ENCODE data around the gene DGKI. TPM values are rescaled to one million over a fixed set of nuclear protein-coding genes. Genes with fewer than 3 reads are reported as not detected.

DGKI gene
- total and polyA plus RNA-seq, 2 donors = 0.14 to 0.33 TPM

- no peak for DNase-seq (ENCODE audit: low read depth in 6 of 9, low spot score in 9 of 9)
- H3K27me3 ChIP-seq (ENCODE audit: control insufficient read depth in 2 of 2, insufficient read depth in 1 of 2, low read length in 1 of 2) = no peaks in the 10 kb centered on the region
- H3K36me3 ChIP-seq (ENCODE audit: control insufficient read depth in 2 of 2, insufficient read depth in 2 of 2, low read length in 1 of 2) = no peaks in the 10 kb centered on the region
- H3K4me1 ChIP-seq (ENCODE audit: control insufficient read depth in 2 of 2, insufficient read depth in 2 of 2, low read length in 2 of 2) = no peaks in the 10 kb centered on the region
- WGBS = 94% methylated on average over 6 of the region's 6 CpGs
- H3K4me3 ChIP-seq (ENCODE audit: low read length in 2 of 2) = no peak overlapping the region
- H3K27ac ChIP-seq (ENCODE audit: low read depth in 1 of 2, low read length in 1 of 2) = no peak overlapping the region
- no peaks in the 10 kb centered on the region for H3K9me3 ChIP-seq (ENCODE audit: control insufficient read depth in 2 of 2, insufficient read depth in 1 of 2, low read length in 1 of 2)
These were observed 95.3 kb downstream of the DGKI start for GRCh38 chr7:137751361-137752009.

- H3K27ac ChIP-seq (ENCODE audit: low read depth in 1 of 2, low read length in 1 of 2) = no peak overlapping the region
- no peaks in the 10 kb centered on the region for H3K9me3 ChIP-seq (ENCODE audit: control insufficient read depth in 2 of 2, insufficient read depth in 1 of 2, low read length in 1 of 2)
- H3K4me1 ChIP-seq (ENCODE audit: control insufficient read depth in 2 of 2, insufficient read depth in 2 of 2, low read length in 2 of 2) = no peaks in the 10 kb centered on the region
- no peak for DNase-seq (ENCODE audit: low read depth in 6 of 9, low spot score in 9 of 9)
- no peak overlapping the region for H3K4me3 ChIP-seq (ENCODE audit: low read length in 2 of 2)
- WGBS = 93% methylated on average over 7 of the region's 7 CpGs
- no peaks in the 10 kb centered on the region for H3K27me3 ChIP-seq (ENCODE audit: control insufficient read depth in 2 of 2, insufficient read depth in 1 of 2, low read length in 1 of 2)
- H3K36me3 ChIP-seq (ENCODE audit: control insufficient read depth in 2 of 2, insufficient read depth in 2 of 2, low read length in 1 of 2) = no peaks in the 10 kb centered on the region
These were observed 99.3 kb downstream of the DGKI start for GRCh38 chr7:137747359-137748031.

GRCh38 chr7:137743021-137743420 is 103.8 kb downstream of the DGKI start:
- Histone ChIP-seq H3K27me3 (ENCODE audit: control insufficient read depth in 2 of 2, insufficient read depth in 1 of 2, low read length in 1 of 2) (no peaks in the 10 kb centered on the region), H3K27ac (ENCODE audit: low read depth in 1 of 2, low read length in 1 of 2) (no peak overlapping the region), H3K4me1 (ENCODE audit: control insufficient read depth in 2 of 2, insufficient read depth in 2 of 2, low read length in 2 of 2) (no peaks in the 10 kb centered on the region), H3K4me3 (ENCODE audit: low read length in 2 of 2) (no peak overlapping the region), H3K36me3 (ENCODE audit: control insufficient read depth in 2 of 2, insufficient read depth in 2 of 2, low read length in 1 of 2) (no peaks in the 10 kb centered on the region), H3K9me3 (ENCODE audit: control insufficient read depth in 2 of 2, insufficient read depth in 1 of 2, low read length in 1 of 2) (no peaks in the 10 kb centered on the region)
- 94% methylated on average over 2 of the region's 2 CpGs for WGBS
- no peak for DNase-seq (ENCODE audit: low read depth in 6 of 9, low spot score in 9 of 9)

- no peak for DNase-seq (ENCODE audit: low read depth in 6 of 9, low spot score in 9 of 9)
- Histone ChIP-seq H3K9me3 (ENCODE audit: control insufficient read depth in 2 of 2, insufficient read depth in 1 of 2, low read length in 1 of 2) (no peaks in the 10 kb centered on the region), H3K4me3 (ENCODE audit: low read length in 2 of 2) (no peak overlapping the region), H3K4me1 (ENCODE audit: control insufficient read depth in 2 of 2, insufficient read depth in 2 of 2, low read length in 2 of 2) (no peaks in the 10 kb centered on the region), H3K27ac (ENCODE audit: low read depth in 1 of 2, low read length in 1 of 2) (no peak overlapping the region), H3K36me3 (ENCODE audit: control insufficient read depth in 2 of 2, insufficient read depth in 2 of 2, low read length in 1 of 2) (no peaks in the 10 kb centered on the region), H3K27me3 (ENCODE audit: control insufficient read depth in 2 of 2, insufficient read depth in 1 of 2, low read length in 1 of 2) (no peaks in the 10 kb centered on the region)
- WGBS = 92% methylated on average over 3 of the region's 3 CpGs
These were observed 104.7 kb downstream of the DGKI start for GRCh38 chr7:137742051-137742450.

GRCh38 chr7:137741443-137741842 is 105.3 kb downstream of the DGKI start:
- Histone ChIP-seq H3K36me3 (ENCODE audit: control insufficient read depth in 2 of 2, insufficient read depth in 2 of 2, low read length in 1 of 2) (no peaks in the 10 kb centered on the region), H3K9me3 (ENCODE audit: control insufficient read depth in 2 of 2, insufficient read depth in 1 of 2, low read length in 1 of 2) (no peaks in the 10 kb centered on the region), H3K27me3 (ENCODE audit: control insufficient read depth in 2 of 2, insufficient read depth in 1 of 2, low read length in 1 of 2) (no peaks in the 10 kb centered on the region), H3K4me3 (ENCODE audit: low read length in 2 of 2) (no peak overlapping the region), H3K4me1 (ENCODE audit: control insufficient read depth in 2 of 2, insufficient read depth in 2 of 2, low read length in 2 of 2) (no peaks in the 10 kb centered on the region), H3K27ac (ENCODE audit: low read depth in 1 of 2, low read length in 1 of 2) (no peak overlapping the region)
- DNase-seq (ENCODE audit: low read depth in 6 of 9, low spot score in 9 of 9) = no peak
- 82% methylated on average over 2 of the region's 2 CpGs for WGBS

GRCh38 chr7:137734221-137734620 is 112.6 kb downstream of the DGKI start:
- no peak overlapping the region for H3K27ac ChIP-seq (ENCODE audit: low read depth in 1 of 2, low read length in 1 of 2)
- no peaks in the 10 kb centered on the region for H3K4me1 ChIP-seq (ENCODE audit: control insufficient read depth in 2 of 2, insufficient read depth in 2 of 2, low read length in 2 of 2)
- no peaks in the 10 kb centered on the region for H3K27me3 ChIP-seq (ENCODE audit: control insufficient read depth in 2 of 2, insufficient read depth in 1 of 2, low read length in 1 of 2)
- no peak overlapping the region for H3K4me3 ChIP-seq (ENCODE audit: low read length in 2 of 2)
- no peaks in the 10 kb centered on the region for H3K36me3 ChIP-seq (ENCODE audit: control insufficient read depth in 2 of 2, insufficient read depth in 2 of 2, low read length in 1 of 2)
- no peak for DNase-seq (ENCODE audit: low read depth in 6 of 9, low spot score in 9 of 9)
- 90% methylated on average over 5 of the region's 5 CpGs for WGBS
- no peaks in the 10 kb centered on the region for H3K9me3 ChIP-seq (ENCODE audit: control insufficient read depth in 2 of 2, insufficient read depth in 1 of 2, low read length in 1 of 2)

- DNase-seq (ENCODE audit: low read depth in 6 of 9, low spot score in 9 of 9) = no peak
- Histone ChIP-seq H3K36me3 (ENCODE audit: control insufficient read depth in 2 of 2, insufficient read depth in 2 of 2, low read length in 1 of 2) (no peaks in the 10 kb centered on the region), H3K27ac (ENCODE audit: low read depth in 1 of 2, low read length in 1 of 2) (no peak overlapping the region), H3K4me3 (ENCODE audit: low read length in 2 of 2) (no peak overlapping the region), H3K9me3 (ENCODE audit: control insufficient read depth in 2 of 2, insufficient read depth in 1 of 2, low read length in 1 of 2) (no peaks in the 10 kb centered on the region), H3K4me1 (ENCODE audit: control insufficient read depth in 2 of 2, insufficient read depth in 2 of 2, low read length in 2 of 2) (no peaks in the 10 kb centered on the region), H3K27me3 (ENCODE audit: control insufficient read depth in 2 of 2, insufficient read depth in 1 of 2, low read length in 1 of 2) (no peaks in the 10 kb centered on the region)
- 92% methylated on average over 2 of the region's 2 CpGs for WGBS
These were observed 114.6 kb downstream of the DGKI start for GRCh38 chr7:137732168-137732567.

- DNase-seq (ENCODE audit: low read depth in 6 of 9, low spot score in 9 of 9) = no peak
- 97% methylated on average over 5 of the region's 5 CpGs for WGBS
These were observed 115.3 kb downstream of the DGKI start for GRCh38 chr7:137731436-137731835.

GRCh38 chr7:137728426-137728825 is 118.3 kb downstream of the DGKI start:
- no peaks in the 10 kb centered on the region for H3K36me3 ChIP-seq (ENCODE audit: control insufficient read depth in 2 of 2, insufficient read depth in 2 of 2, low read length in 1 of 2)
- WGBS = 42% methylated on average over 1 of the region's 1 CpG
- H3K4me1 ChIP-seq (ENCODE audit: control insufficient read depth in 2 of 2, insufficient read depth in 2 of 2, low read length in 2 of 2) = no peaks in the 10 kb centered on the region
- H3K27me3 ChIP-seq (ENCODE audit: control insufficient read depth in 2 of 2, insufficient read depth in 1 of 2, low read length in 1 of 2) = no peaks in the 10 kb centered on the region
- H3K9me3 ChIP-seq (ENCODE audit: control insufficient read depth in 2 of 2, insufficient read depth in 1 of 2, low read length in 1 of 2) = no peaks in the 10 kb centered on the region
- H3K27ac ChIP-seq (ENCODE audit: low read depth in 1 of 2, low read length in 1 of 2) = no peak overlapping the region
- no peak overlapping the region for H3K4me3 ChIP-seq (ENCODE audit: low read length in 2 of 2)
- DNase-seq (ENCODE audit: low read depth in 6 of 9, low spot score in 9 of 9) = no peak

More at GRCh38 chr7:137731436-137731835, 115.3 kb downstream of the DGKI start:
- H3K4me1 ChIP-seq (ENCODE audit: control insufficient read depth in 2 of 2, insufficient read depth in 2 of 2, low read length in 2 of 2) = no peaks in the 10 kb centered on the region
- no peak overlapping the region for H3K27ac ChIP-seq (ENCODE audit: low read depth in 1 of 2, low read length in 1 of 2)
- no peaks in the 10 kb centered on the region for H3K27me3 ChIP-seq (ENCODE audit: control insufficient read depth in 2 of 2, insufficient read depth in 1 of 2, low read length in 1 of 2)
- no peak overlapping the region for H3K4me3 ChIP-seq (ENCODE audit: low read length in 2 of 2)
- no peaks in the 10 kb centered on the region for H3K36me3 ChIP-seq (ENCODE audit: control insufficient read depth in 2 of 2, insufficient read depth in 2 of 2, low read length in 1 of 2)
- H3K9me3 ChIP-seq (ENCODE audit: control insufficient read depth in 2 of 2, insufficient read depth in 1 of 2, low read length in 1 of 2) = no peaks in the 10 kb centered on the region
